GM04503 (cell line): Measurements from ENCODE around the gene TCP11L1.
"Not testable (repeated sequence)": the region's sequence is repeated elsewhere in the genome, so short reads cannot be mapped to it uniquely, and the experiment has no call there.

Experiments used
- DNase-seq: peaks from one replicate; pipeline ENCODE4 v3.0.0-alpha.2; 2012; ENCODE audit warnings: low read depth

TCP11L1 gene

GRCh38 chr11:33033493-33033892 is 5.9 kb upstream of the TCP11L1 start:
- DNase-seq: no peak

- no peak for DNase-seq
Observed at GRCh38 chr11:33035011-33035410, 4.4 kb upstream of the TCP11L1 start.

GRCh38 chr11:33040033-33040861 is 875 bp downstream of the TCP11L1 start:
- DNase-seq: no peak

GRCh38 chr11:33040862-33041453 is 1.6 kb downstream of the TCP11L1 start:
- DNase-seq: no peak

GRCh38 chr11:33043221-33043830 is 4.0 kb downstream of the TCP11L1 start:
- DNase-seq: no peak

- DNase-seq: no peak
Observed at GRCh38 chr11:33044285-33044756, 4.9 kb downstream of the TCP11L1 start.

GRCh38 chr11:33045551-33046255 is 6.3 kb downstream of the TCP11L1 start:
- no peak for DNase-seq

- not testable (repeated sequence) for DNase-seq
Observed at GRCh38 chr11:33048701-33049100, 9.3 kb downstream of the TCP11L1 start.

- DNase-seq: not testable (repeated sequence)
Observed at GRCh38 chr11:33049565-33050408, 10.4 kb downstream of the TCP11L1 start.

GRCh38 chr11:33052231-33052630 is 12.9 kb downstream of the TCP11L1 start:
- DNase-seq: no peak

GRCh38 chr11:33055375-33055774 is 16.0 kb downstream of the TCP11L1 start:
- DNase-seq: no peak

- no peak for DNase-seq
Observed at GRCh38 chr11:33057284-33057683, 17.9 kb downstream of the TCP11L1 start.

- no peak for DNase-seq
Observed at GRCh38 chr11:33059331-33060007, 20.1 kb downstream of the TCP11L1 start.

- no peak for DNase-seq
Observed at GRCh38 chr11:33060271-33060670, 20.9 kb downstream of the TCP11L1 start.

GRCh38 chr11:33062137-33062536 is 22.8 kb downstream of the TCP11L1 start:
- DNase-seq: no peak

- DNase-seq: no peak
Observed at GRCh38 chr11:33063326-33063881, 24.0 kb downstream of the TCP11L1 start.

GRCh38 chr11:33064033-33064825 is 24.9 kb downstream of the TCP11L1 start:
- DNase-seq: no peak

- no peak for DNase-seq
Observed at GRCh38 chr11:33064866-33065265, 25.5 kb downstream of the TCP11L1 start.

- no peak for DNase-seq
Observed at GRCh38 chr11:33065445-33066178, 26.2 kb downstream of the TCP11L1 start.
